ENCODE data around the gene GLI3.

Gene GLI3

DNA sequence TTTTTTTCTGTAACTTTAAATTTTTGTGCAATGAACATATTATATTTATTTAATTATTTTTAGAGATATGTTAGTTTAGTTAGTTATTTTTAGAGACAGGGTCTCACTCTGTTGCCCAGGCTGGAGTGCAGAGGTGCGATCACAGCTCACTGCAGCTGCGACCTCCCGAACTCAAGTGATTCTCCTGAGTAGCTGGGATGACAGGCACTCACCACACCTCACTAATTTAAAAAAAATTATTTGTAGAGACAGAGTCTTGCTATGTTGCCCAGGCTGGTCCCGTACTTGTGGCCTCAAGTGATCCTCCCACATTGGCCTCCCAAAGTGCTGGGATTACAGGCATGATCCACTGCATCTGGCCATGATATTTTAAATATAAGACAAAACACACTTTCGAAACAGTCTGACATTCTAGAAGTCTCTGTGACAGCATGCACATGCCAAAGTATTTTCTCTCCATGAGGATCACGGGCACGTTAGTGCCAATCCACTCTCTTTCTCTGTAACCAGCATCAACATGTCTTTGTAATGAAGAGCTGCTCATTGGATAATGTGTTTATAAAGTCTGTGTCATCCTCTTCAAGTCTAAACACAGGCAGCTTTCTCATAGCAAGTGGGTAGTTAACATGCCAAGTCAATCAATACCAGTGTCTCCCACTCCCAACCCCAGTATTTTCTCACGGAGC, 137.4 kb downstream of the GLI3 start:
- no peak for DNase-seq

DNA sequence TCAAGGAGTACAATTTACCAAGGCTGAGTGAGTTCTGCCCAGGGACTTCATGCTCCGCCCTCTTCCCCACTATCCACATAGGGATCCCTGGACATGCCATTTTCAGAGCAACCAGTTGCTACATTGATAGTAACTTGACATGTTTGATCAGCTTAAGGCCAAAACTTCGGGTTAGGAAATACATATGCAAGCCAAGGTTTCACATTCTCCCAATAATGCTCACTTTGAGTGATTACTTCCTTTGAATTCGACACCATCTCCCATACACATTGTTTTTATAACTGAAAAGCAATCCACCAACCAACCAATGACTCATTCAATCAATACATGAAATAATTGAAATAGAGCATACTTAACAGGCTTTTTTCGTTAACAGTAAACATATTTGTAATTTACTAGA, 137.9 kb downstream of the GLI3 start:
- no peak for DNase-seq

DNA sequence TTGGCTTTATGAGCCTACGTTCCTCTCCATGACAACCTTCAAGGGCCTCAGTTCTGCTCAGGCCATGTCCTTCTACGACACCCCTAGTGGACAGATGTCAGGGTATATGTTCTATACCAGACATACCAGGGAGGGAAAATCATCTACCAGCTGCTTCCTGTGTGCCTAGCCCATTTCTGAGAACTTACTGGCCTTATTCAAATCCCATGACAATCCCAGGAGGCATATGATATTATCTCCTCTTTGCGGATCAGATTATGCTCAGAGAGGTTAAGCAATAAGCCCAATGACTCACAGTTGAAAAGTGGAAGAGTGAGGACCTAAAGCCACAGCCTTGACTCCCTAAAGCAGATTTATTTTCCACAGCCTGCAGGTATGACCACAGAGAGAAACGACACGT, 139.3 kb downstream of the GLI3 start:
- no peak for DNase-seq

DNA sequence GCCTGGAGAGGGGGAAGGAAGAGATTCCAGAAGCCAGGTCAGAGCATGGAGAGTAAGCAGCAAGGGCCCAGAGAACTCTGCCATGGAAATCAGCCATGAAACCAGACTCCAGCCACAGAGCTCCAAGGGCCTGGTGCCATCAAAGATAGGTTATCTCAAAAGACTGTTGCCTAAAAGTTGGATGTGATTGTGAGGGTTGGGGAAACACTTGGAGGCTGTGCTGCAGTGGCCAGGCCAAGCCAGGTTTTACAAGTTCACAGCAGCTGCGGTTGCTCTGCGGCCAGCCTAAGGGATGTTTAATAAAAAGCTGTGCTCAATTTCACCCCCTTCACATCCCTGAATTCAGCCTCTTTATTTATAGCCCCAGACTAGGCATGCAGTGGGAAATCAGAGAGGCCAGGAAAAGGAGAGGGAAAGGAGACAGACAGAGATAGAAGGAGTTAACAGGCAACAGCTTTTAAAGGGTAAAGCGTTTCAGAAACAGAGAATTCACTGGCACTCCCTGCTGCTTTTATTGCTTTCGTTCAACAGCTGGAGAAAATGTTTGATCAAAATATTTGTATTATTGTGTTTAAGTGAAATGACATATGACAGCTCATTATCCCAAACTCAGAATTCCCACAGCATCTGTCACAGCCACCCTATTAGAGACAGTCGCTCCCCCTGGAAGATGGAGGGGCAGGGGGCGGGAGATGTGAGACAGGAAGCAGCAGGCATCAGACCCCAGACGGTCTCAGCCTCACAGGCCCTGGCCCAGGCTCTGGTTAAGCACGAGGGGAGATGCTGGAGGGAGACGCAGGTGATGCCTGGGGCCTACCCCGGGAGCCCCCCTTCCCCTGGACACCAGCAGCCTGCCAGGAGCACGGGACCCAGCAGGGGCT, 140.1 kb downstream of the GLI3 start:
- DNase-seq: no peak

DNA sequence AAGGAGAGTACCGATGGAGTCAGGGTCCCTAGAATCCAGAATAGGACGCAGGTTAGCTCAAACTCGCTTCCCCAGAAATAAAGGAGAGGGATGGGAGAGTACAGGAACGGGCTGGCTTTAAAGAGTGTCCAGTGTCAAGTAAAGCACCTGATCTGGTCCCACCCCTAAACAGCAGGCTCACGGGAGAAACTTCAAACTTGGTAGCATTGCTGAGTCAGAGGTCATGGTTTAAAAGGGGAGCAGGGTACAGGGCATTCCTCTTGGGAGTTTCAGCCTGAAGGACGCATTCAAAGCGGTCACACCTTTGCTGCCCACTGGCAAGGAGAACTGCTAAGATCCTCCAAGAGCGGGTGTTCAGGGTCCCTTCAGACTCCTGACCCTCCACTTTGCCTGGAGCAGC, 140.7 kb downstream of the GLI3 start:
- no peak for DNase-seq

- DNase-seq: no peak
These were observed 141.2 kb downstream of the GLI3 start for GRCh38 chr7:42095791-42096190.

DNA sequence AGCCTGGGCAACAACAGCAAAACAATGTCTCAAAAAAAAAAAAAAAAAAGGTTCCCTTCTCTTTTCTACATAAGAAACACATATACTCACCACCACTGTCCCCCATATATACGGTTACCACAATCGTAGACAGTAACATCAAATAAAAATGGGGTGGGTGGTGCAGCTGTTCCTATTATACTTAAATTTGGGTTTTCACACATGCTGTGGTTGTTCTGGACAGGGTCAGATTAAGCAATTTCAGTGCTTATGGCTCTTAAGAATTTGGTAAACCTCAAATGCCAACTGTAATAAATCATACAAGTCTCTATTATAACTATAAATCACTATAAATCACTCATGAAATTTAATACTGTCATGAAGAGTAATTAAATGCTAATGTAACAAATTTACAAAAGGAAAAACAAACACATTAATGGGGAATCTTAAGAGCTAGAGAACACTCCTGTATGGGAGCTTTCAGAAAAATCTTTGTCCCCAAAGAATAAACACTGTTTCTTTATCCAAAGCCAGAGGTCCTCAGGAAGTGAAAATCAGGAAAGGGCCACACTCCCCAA, 143.6 kb downstream of the GLI3 start:
- no peak for DNase-seq

GRCh38 chr7:42091461-42092291, 145.3 kb downstream of the GLI3 start:
- DNase-seq: no peak

GRCh38 chr7:42090806-42091205, 146.2 kb downstream of the GLI3 start:
- DNase-seq: no peak

DNA sequence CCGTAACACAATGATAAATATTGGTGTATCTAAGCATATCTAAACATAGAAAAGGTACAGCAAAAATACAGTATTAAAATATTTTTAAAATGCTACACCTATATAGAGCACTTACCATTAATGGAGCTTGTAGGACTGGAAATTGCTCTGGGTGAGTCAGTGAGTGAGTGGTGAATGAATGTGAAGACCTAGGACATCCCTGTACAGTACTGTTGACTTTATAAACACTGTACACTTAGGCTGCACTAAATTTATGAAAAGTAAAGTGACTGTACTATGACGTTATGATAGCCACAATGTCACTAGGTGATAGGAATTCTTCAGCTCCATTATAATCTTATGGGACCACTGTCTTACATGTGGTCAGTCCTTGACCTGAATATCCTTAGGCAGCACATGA, 147.0 kb downstream of the GLI3 start:
- DNase-seq: no peak

DNA sequence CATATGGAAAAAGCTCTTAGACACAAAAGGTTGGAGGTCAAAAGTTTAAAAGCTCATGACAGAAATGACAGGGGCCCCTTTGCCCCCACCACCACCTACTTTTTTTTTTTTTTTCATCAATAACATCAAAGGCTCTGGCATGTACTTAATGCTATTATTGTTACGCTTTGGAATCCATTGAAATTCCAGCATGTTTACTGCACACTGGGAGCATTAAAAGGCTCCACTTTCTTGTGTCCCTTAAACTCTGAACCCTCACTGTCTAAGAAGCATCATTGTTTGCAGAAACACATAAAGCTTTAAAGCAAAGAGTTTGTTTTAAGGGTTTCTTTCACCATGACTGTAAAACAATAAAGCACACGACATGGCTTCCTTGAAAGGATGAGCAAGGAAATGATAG, 149.4 kb downstream of the GLI3 start:
- DNase-seq: no peak

DNA sequence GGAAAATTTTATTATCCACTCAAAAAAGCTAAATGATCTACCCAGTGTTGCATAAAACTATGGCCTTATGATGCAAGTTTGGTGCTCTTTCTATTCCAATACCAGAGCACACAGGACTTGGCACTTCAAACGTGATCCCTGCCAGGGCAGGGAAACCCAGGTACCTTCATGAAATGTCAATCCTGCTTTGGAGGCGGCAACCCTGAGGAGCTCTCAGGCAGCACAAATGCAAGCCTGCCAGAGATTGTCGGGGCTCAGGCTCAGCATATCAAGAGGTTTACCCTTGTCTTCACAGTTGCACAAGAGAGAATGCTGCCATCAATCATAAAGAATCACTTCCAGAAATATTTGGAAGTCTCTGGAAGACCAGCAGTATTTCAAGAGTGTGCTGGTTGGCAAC, 151.5 kb downstream of the GLI3 start:
- no peak for DNase-seq

- DNase-seq: no peak
These were observed 152.7 kb downstream of the GLI3 start for GRCh38 chr7:42084263-42084662.

GRCh38 chr7:42083284-42083683, 153.7 kb downstream of the GLI3 start:
- DNase-seq: no peak

DNA sequence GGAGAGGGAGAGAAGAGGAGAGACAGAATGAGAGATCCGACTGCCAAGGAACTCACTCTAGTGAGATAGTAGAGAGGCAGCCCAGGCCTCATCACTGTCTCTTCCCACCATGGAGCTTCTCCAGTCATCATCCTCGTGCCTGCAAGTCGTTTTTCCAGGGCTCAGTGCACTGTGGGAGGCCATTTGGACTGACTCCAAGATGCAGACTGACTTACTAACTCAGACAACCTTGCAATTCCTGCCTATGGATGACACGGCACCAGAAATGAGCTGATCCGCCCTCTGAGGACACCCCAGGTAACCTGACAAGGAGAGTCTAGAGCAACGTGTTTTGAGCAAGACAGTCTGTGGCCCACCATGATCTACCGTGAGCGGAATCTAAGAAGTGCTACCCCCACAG, 154.9 kb downstream of the GLI3 start:
- no peak for DNase-seq

DNA sequence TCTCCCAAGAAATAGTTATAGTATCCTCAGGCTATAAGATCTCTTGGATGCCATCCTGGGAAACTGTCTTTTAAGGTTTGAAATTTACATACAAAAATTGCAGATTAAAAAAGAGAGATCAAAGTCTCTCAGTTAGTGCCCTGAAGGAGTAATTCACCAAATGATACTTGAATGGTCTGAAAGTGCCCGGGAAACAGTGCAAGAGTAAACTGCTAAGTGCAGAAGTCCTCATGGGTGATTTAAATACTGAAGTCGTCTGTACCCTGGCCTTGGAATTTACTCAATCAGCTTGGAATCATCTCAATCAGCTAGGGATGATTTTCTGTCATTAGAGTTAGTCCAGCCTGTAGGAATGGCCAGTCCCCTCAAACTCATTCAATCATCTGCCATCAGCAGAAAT, 155.3 kb downstream of the GLI3 start:
- no peak for DNase-seq

GRCh38 chr7:42080841-42081586, 156.0 kb downstream of the GLI3 start:
- no peak for DNase-seq

- DNase-seq: no peak
These were observed 159.5 kb downstream of the GLI3 start for GRCh38 chr7:42077271-42078135.

DNA sequence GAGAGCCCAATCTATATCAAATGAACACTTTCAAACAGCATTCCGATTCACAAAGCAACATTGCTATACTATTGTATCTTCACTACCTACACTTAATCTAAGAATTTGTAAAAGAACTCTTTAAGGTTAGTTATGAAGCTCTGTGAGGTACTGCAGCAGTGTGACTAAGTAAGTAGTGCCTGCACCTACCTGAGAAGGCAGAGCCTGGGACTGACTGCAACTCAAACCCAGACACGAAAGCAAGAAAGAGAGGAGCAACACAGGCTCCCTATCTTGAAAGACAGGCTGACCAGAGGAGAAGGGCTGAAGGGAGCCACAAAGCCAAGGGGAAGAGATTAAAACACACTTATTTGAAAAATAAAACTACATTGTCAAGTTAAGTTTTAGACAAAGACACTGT, 160.1 kb downstream of the GLI3 start:
- DNase-seq: no peak

DNA sequence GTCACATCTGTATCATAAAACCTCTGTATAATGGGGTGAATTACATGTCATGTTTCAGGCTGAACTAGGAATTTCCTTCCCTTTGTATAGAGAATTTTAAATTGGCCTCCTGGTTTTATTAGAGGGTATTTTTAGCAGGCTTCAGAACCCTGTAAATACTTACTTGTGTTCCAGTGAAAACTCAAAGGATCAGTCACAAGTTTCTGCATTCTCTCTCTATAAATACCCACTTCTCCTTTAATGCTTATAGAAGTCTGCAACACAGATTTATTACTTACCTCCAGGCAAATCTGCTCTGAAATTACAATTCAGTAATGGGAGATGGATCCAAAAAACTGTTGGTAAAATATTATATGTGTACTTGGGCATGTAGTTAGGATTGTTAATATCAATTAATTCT, 161.6 kb downstream of the GLI3 start:
- no peak for DNase-seq

GRCh38 chr7:42074076-42074475, 162.9 kb downstream of the GLI3 start:
- DNase-seq: no peak

Measured in NCI-H2227 treated with DMSO at 0.1 percent for 48 hours (cell line).